T-helper 1 cell (primary cell): ENCODE measurements around the gene ORMDL3.
"Not testable (repeated sequence)": the region's sequence is repeated elsewhere in the genome, so short reads cannot be mapped to it uniquely, and the experiment has no call there.

Source experiments
- DNase-seq, 5 donors: peaks; one replicate each; pipeline ENCODE4 v3.0.0-alpha.2; 2012 to 2020

ORMDL3 gene

GRCh38 chr17:39923836-39924690, 3.3 kb downstream of the ORMDL3 start:
- DNase-seq = no peak

DNA sequence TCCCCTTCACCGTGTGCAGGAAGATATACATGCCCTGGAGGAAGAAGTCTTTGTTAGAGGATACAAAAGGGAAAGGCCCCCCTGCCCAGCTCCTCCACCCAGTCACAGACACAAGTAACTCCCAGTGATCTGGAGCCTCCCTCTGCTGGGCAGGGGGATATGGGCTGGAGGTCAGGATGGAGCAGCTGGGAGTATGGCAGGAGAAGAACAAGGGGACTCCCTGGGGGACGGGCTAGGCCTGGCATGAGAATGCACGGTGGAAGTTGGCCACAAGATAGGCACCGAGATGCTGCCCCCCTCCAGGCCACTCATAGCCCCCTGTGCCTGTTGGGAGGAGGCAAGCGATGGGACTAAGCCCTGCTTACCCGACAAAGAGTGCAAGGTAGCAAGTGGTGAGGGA, 4.2 kb downstream of the ORMDL3 start:
- no peak for DNase-seq

GRCh38 chr17:39922006-39922405, 5.4 kb downstream of the ORMDL3 start:
- DNase-seq = no peak

- peak in 1 of 5 donors; percentile 40 for DNase-seq
These were observed 6.1 kb downstream of the ORMDL3 start for GRCh38 chr17:39921323-39921722.

DNA sequence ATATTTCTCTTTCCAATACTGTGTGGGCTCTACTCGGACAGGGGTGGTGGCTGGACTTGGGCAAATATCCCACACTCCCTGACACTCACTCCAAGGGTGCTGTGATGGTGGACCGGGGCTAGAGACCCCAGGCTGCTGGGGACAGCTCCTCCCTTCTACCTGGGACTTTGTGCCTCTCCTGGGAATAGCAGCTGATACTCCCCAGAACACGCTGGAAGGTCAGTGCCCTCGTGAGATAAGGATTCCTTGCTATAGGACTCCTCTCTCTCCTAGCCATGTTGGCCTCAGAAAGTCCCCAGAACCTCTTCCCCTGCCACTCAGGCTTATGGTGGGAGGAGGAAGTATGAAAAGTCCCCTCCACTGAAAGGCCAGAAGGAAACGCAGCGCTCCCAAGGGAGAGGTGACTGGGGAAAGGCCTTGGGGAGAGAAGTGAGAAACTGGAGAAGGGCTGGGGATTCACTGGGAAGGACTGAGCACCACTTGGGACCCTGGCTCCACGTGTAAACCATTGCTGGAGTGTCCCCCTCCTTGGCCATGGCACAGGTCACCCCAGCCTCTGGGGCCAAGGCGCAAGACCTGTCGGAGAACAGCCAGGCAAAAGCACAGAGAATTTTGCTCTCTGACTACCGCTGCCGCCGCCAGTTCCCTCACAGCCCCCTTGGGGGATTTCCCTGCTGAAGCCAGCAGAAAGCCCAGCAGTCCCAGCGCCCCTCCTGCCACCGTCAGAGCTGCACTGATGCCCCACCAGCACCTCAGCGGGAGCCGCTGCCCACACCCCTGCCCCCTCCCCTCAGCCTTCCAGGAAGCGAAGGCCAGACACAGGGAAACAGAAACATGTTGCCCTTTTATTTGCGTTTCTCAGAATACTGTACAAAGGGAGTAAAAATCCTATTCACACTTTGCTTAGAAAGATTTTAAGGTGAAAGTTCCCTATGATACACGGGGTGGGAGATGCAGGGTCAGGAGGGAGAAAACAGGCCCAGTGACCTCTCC, 6.9 kb downstream of the ORMDL3 start:
- DNase-seq = peak in 4 of 5 donors; percentile 19 to 72 (median 26)

DNA sequence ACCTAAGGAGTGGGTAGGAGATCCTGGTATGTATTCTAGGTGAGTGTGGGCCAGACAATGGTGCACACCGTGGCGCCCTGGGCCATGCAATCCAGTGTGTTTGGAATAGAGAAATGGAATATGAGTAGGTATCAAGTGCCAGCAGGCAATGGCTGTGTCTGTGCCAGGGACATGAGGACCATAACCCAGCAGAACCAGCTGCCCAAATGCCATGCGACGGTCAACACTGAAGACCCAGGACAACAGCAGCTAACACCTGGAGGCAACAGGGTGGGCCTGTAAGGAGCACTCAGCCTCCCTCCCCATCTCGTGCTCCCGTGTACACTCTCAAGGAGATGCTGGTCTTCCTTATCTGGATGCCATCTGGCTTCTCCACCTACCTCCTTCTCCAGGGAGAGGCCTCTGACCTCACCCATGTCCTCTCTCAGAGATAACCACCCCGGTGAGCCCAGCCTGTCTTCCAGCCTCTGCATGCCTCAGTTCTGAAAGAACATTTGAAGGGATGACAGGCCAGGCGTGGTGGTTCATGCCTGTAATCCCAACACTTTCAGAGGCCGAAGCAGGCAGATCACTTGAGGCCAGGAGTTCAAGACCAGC, 8.2 kb downstream of the ORMDL3 start:
- DNase-seq = no peak

- no peak for DNase-seq
These were observed 10.5 kb downstream of the ORMDL3 start for GRCh38 chr17:39916918-39917317.

DNA sequence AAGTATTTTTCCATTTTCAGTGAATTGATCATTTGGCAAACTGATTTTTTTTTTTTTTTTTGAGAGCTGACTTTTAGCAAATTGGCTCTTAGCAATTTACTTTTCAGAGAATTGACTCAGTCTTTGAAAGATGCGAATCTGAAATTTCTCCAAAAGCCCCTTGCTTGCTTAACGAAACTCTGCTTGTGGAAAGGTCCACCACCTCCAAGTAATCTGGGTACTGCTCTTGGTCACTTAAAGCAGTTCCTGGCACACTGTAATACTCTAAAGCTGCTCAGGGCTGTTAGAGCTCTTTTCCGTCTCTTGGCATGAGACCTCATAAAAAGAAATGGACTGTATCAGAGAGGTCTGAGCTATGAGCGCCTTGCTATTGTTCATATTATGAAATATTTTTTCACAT, 11.8 kb downstream of the ORMDL3 start:
- DNase-seq = no peak

GRCh38 chr17:39913989-39914388, 13.4 kb downstream of the ORMDL3 start:
- DNase-seq = no peak

- no peak for DNase-seq
These were observed 18.5 kb downstream of the ORMDL3 start for GRCh38 chr17:39908789-39909352.

GRCh38 chr17:39904990-39905288, 22.5 kb downstream of the ORMDL3 start:
- DNase-seq = no peak

GRCh38 chr17:39903158-39903884, 24.1 kb downstream of the ORMDL3 start:
- peak in 1 of 5 donors; percentile 68 for DNase-seq

DNA sequence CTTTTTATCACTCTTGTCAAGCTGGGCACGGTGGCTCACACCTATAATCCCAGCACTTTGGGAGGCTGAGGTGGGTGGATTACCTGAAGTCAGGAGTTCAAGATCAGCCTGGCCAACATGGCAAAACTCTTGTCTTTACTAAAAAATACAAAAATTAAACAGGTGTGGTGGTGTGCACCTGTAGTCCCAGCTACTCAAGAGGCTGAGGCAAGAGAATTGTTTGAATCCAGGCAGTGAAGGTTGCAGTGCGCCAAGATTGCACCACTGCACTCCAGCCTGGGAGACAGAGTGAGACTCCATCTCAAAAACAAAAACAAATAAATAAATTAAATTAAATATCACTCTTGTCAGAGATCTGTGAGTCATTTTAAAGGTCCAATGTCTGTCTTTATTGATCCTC, 25.4 kb downstream of the ORMDL3 start:
- not testable (repeated sequence) for DNase-seq

GRCh38 chr17:39899215-39899614, 28.2 kb downstream of the ORMDL3 start:
- no peak for DNase-seq

DNA sequence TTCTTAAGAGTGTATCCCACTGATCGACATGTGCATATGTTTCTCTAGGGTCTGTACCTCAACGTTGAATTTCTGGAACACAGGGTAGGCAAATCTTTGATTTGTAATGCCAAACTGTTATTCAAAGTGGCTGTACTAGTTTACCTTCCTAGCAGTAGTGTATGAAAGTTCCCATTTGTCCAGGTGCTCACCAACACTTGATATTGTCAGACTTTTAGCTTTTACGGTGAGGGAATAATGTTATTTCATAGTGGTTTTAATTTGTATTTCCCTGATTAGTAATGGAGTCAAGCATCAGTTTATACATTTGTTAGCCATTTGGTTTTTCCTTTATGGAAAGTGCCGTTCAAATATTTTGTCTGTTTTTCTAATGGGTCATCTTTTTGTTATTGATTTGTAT, 29.3 kb downstream of the ORMDL3 start:
- DNase-seq = no peak

DNA sequence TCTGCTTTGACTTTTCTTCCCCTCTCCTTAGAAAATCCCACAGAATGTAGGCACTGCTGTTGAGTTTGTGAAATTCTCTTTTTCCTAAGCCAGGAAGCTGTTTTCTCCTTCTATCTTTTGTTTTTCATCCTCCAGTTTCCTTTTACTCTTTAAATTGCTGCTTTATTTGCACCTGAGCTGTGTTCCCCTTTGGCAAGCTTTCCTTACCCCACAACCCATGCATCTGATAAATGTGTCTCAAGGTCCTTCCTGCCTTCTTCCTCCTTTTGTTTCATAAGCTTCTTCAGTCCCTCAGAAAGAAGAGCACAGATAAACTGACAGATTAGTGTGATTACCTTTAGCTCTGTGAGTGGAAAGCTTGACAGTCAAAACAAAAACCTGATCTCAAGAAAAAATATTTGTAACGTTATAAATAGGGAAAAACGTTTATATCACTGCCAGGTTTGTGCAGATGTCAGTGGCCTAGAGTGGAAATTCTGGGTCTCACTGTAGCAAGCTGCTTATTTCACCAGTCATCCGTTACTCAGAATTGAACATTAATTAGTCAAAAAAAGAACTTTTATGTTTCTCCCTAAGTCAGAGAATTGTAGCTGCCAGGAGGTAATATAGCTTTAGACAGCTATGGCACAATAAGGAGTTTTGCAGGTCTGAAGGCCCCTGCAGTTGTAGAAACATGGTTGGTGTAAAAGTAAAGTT, 32.6 kb downstream of the ORMDL3 start:
- DNase-seq = no peak

DNA sequence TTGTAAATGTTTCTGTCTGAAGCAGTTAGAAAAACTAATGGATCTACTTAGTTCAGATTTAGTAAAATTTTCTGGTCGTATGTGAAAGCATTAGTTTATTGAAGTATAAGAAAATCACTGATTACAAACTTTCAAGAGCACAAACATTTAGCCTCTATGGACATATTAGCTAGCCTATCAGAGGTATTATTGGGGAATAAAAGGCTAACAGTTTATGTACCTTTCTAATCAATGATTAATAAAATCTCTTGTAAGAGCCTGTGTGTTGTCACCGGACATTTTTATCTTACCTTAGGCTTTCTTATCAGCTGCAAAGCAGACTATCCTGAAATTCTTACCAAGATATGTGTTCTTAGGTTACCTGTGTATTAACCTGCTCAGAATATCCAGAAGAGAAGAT, 38.2 kb downstream of the ORMDL3 start:
- no peak for DNase-seq

- no peak for DNase-seq
These were observed 40.3 kb downstream of the ORMDL3 start for GRCh38 chr17:39887078-39887477.

DNA sequence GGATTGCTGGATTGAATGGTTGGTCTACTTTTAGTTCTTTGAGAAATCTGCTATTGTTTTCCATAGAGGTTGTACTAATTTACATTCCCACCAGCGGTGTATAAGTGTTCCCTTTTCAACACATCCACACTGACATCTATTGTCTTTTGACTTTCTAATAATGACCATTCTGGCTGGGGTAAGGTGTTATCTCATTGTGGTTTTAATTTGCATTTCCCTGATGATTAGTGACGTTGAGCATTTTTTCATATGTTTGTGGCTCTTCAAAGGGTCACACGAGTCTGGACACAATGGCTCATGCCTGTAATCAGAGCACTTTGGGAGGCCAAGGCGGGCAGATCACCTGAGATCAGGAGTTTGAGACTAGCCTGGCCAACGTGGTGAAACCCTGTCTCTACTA, 41.3 kb downstream of the ORMDL3 start:
- DNase-seq = not testable (repeated sequence)

DNA sequence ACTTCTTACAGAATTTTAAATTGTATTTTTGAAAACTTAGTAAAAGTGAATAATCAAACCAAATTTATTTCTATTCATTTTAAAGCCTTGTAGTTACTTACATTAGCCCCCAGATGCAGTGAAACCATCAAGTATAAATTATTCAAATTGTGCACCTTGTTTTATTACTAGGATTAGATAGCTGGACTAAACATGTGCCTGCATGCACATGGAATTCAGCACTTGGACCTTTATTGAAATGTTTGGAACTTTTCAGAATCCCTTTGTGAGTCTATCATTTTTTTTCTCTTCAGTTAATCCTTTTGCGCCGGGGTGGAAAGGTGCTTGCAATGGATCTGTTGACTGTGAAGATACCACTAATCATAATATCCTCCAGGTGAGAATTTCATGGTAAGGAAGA, 54.6 kb downstream of the ORMDL3 start:
- no peak for DNase-seq

DNA sequence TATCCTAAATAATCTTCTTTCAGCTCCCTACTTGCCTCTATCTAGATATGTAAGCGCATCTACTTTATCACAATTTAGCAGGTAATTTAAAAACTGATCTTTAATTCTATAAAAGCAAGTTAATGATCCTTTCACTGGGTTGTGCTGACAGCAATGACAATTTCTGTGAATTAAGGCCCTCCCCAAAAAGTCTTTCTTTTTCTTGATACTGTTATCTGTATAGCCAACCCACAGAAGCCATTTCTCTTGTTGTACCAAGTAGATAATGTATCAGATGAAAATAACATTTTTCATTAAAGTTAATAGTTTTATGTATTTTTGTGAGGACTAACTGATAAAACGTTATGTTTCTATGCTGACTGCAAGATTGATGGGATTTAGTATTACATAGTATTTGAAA, 55.6 kb downstream of the ORMDL3 start:
- DNase-seq = no peak
